B cell (primary cell): ENCODE data around the gene USP34. TPM values are rescaled to one million over a fixed set of nuclear protein-coding genes. Genes with fewer than 3 reads are reported as not detected.

Experiments used
- ATAC-seq: fragments of 200-7000 bp; cut with Tn5 transposase; one replicate; pipeline ENCODE4 v1.10.0; 2021; ENCODE audit warnings: low read depth, mild to moderate bottlenecking, moderate number of reproducible peaks, moderate library complexity
- CTCF ChIA-PET: fragments of 350-600 bp; sonication (Branson Sonifier 250); formaldehyde crosslinking; loops from one replicate; lab custom pipeline; 2021; ENCODE audit warnings: antibody characterized with exemption, inconsistent platforms; lab: Charles Lee
- POLR2A ChIA-PET: fragments of 350-600 bp; sonication (Branson Sonifier 250); formaldehyde crosslinking; loops from one replicate; lab custom pipeline; 2021; ENCODE audit warnings: antibody characterized with exemption; lab: Charles Lee
- DNase-seq: peaks from one replicate; pipeline ENCODE4 v3.0.0; 2013
- H2AFZ ChIP-seq: 2 replicates; pipeline ENCODE4 v1.6.1; 2012; ENCODE audit warnings: mild to moderate bottlenecking, low read depth, low read length; ENCODE audit not compliant: insufficient read depth, poor library complexity, severe bottlenecking
- H3K27ac ChIP-seq, 2 donors: 1 replicate in 1 of 2; 2 replicates in 1 of 2; pipeline ENCODE4 v1.5.1; 2012 to 2013; ENCODE audit warnings: low read length in 2 of 2, mild to moderate bottlenecking in 2 of 2, moderate library complexity in 1 of 2
- H3K27me3 ChIP-seq, 4 experiments: fragments of 200-600 bp in 1 of 4; sonication (generic) in 1 of 4; replicated peaks in 1 of 4; 1 replicate in 2 of 4; 2 replicates in 2 of 4; pipeline versions ENCODE4 v1.6.1 to v1.7.0; 2013 to 2016; ENCODE audit warnings: low read length in 3 of 4, mild to moderate bottlenecking in 2 of 4, mixed read lengths in 1 of 4, moderate library complexity in 1 of 4; ENCODE audit not compliant: insufficient read depth in 4 of 4, control insufficient read depth in 3 of 4; ENCODE audit errors: control extremely low read depth in 1 of 4
- H3K36me3 ChIP-seq, 2 experiments: replicated peaks in 1 of 2; 1 replicate in 1 of 2; 2 replicates in 1 of 2; pipeline versions ENCODE4 v1.6.1 to v1.7.1; 2013; ENCODE audit warnings: low read length in 1 of 2; ENCODE audit not compliant: insufficient read depth in 2 of 2, control insufficient read depth in 1 of 2; ENCODE audit errors: control extremely low read depth in 1 of 2, extremely low read depth in 1 of 2
- H3K4me1 ChIP-seq, 2 donors: fragments of 200-600 bp in 1 of 2; sonication (generic) in 1 of 2; 1 replicate in 1 of 2; 2 replicates in 1 of 2; pipeline versions ENCODE4 v1.5.1 to v1.6.1; 2013 to 2017; ENCODE audit warnings: low read length in 2 of 2; ENCODE audit not compliant: control insufficient read depth in 2 of 2, insufficient read depth in 2 of 2
- H3K4me2 ChIP-seq: replicated peaks from 2 replicates; pipeline ENCODE3; 2012; ENCODE audit warnings: mild to moderate bottlenecking, low read depth, low read length; ENCODE audit not compliant: poor library complexity, severe bottlenecking
- H3K4me3 ChIP-seq, 5 experiments: fragments of 200-600 bp in 1 of 5; sonication (generic) in 1 of 5; 1 replicate in 3 of 5; 2 replicates in 2 of 5; pipeline versions ENCODE4 v1.5.1 to v1.7.0; 2011 to 2016; ENCODE audit warnings: low read length in 4 of 5, mild to moderate bottlenecking in 4 of 5, low read depth in 2 of 5, control low read depth in 1 of 5, moderate library complexity in 1 of 5; ENCODE audit not compliant: insufficient read depth in 1 of 5; ENCODE audit errors: control extremely low read depth in 1 of 5, extremely low read depth in 1 of 5
- H3K79me2 ChIP-seq: fragments of 200-600 bp; sonication (generic); one replicate; pipeline ENCODE4 v1.6.0; 2016; ENCODE audit warnings: low read length; ENCODE audit not compliant: control insufficient read depth, insufficient read depth
- H3K9ac ChIP-seq: fragments of 200-600 bp; sonication (generic); 2 replicates; pipeline ENCODE4 v1.6.1; 2017; ENCODE audit warnings: mild to moderate bottlenecking, low read length, moderate library complexity
- H3K9me3 ChIP-seq, 3 donors: one replicate each; pipeline versions ENCODE4 v1.6.1 to v1.7.1; 2013; ENCODE audit warnings: low read length in 2 of 3; ENCODE audit not compliant: control insufficient read depth in 2 of 3, insufficient read depth in 1 of 3; ENCODE audit errors: control extremely low read depth in 1 of 3
- H4K20me1 ChIP-seq: 2 replicates; pipeline ENCODE4 v1.6.0; 2012; ENCODE audit warnings: mild to moderate bottlenecking, low read length; ENCODE audit not compliant: insufficient read depth, control insufficient read depth, poor library complexity, severe bottlenecking
- H3K27ac Mint-ChIP-seq: one replicate; pipeline ENCODE4 v1.8.0; 2021; ENCODE audit warnings: mixed read lengths
- H3K27me3 Mint-ChIP-seq: one replicate; pipeline ENCODE4 v1.8.0; 2021; ENCODE audit warnings: mixed read lengths
- H3K4me1 Mint-ChIP-seq: one replicate; pipeline ENCODE4 v1.8.0; 2021; ENCODE audit warnings: mixed read lengths
- H3K4me3 Mint-ChIP-seq: one replicate; pipeline ENCODE4 v1.8.0; 2021; ENCODE audit warnings: mixed read lengths
- H3K9me3 Mint-ChIP-seq: one replicate; pipeline ENCODE4 v1.8.0; 2022; ENCODE audit warnings: mixed read lengths; ENCODE audit not compliant: insufficient read depth
- EZH2 ChIP-seq: IDR thresholded peaks from 2 replicates; pipeline ENCODE4 v1.6.1; 2012; ENCODE audit warnings: borderline replicate concordance, low read depth, mild to moderate bottlenecking, moderate library complexity, low read length; ENCODE audit not compliant: insufficient read depth, poor library complexity, severe bottlenecking
- WGBS: methylation state at CpG from one replicate; pipeline ENCODE4 v1.1.5; 2013; ENCODE audit warnings: missing lambda C conversion rate; ENCODE audit not compliant: insufficient coverage; 5-methylcytosine and 5-hydroxymethylcytosine counted together
- intact Hi-C: fragments of 100-400 bp; cut with micrococcal nuclease; formaldehyde crosslinking; loops from one replicate; pipeline ENCODE4 v1.10.0; 2022
- polyA plus RNA-seq: library from polyadenylated mRNA; depleted of rRNA; stranded (reverse); fragments of >200 nt; gene quantifications from 2 replicates; pipeline ENCODE4 v1.2.3, GENCODE V29; 2012
- total RNA-seq, 2 donors: library from RNA; stranded (reverse); fragments of 120-200 nt in 1 of 2; gene quantifications; 1 replicate in 1 of 2; 2 replicates in 1 of 2; pipeline versions ENCODE4 v1.2.3 to v1.2.4, GENCODE V29; 2013 to 2022
- TF ChIP-seq, protein P1 (sequence below): fragments of 200-600 bp; IDR thresholded peaks from one replicate; pipeline ENCODE4 v1.8.0; 2022; ENCODE audit warnings: antibody characterized with exemption, mild to moderate bottlenecking

USP34 gene
- total and polyA plus RNA-seq, 2 donors (not counting 1 experiment from before 2014, with no cell fraction given), result 70.3 to 311 TPM

DNA sequence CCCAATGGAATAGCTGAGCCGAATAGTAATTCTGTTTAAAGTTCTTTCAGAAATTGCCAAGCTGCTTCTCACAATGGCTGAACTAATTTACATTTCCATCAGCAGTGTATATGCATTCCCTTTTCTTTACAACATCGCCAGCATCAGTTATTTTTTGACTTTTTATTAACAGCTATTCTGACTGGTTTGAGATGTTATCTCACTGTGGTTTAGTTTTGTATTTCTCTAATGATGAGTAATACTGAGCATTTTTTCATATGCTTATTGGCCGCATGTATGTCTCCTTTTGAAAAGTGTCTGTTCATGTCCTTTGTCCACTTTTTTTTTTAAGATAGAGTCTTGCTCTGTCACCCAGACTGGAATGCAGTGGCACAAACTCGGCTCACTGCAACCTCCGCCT lies 208.2 kb downstream of the USP34 start:
- Histone ChIP-seq H3K36me3 (peaks cover 16 to 42% of the 10 kb centered on the region in 2 experiments), H3K27ac (no peak overlapping the region), H3K4me1 (no peaks in the 10 kb centered on the region), H3K9me3 (no peaks in the 10 kb centered on the region), H3K9ac (no peak overlapping the region), H2AFZ (no peak overlapping the region), H3K27me3 (no peaks in the 10 kb centered on the region), H4K20me1 (no peaks in the 10 kb centered on the region), H3K4me2 (no peak overlapping the region), H3K79me2 (no peaks in the 10 kb centered on the region), H3K4me3 (no peak overlapping the region)
- H3K9me3 Mint-ChIP-seq, result no peaks in the 10 kb centered on the region
- no peaks in the 10 kb centered on the region for H3K27me3 Mint-ChIP-seq
- H3K4me3 Mint-ChIP-seq, result no peak overlapping the region
- WGBS, result 76% methylated on average over 3 of the region's 5 CpGs
- DNase-seq, result no peak
- intact Hi-C loops, result no loop called here
- CTCF ChIA-PET, result no interaction called here
- POLR2A ChIA-PET, result no interaction called here
- no peak for ATAC-seq
- no peaks in the 10 kb centered on the region for H3K4me1 Mint-ChIP-seq
- TF ChIP-seq EZH2, result no peak
- TF ChIP-seq, protein P1, sequence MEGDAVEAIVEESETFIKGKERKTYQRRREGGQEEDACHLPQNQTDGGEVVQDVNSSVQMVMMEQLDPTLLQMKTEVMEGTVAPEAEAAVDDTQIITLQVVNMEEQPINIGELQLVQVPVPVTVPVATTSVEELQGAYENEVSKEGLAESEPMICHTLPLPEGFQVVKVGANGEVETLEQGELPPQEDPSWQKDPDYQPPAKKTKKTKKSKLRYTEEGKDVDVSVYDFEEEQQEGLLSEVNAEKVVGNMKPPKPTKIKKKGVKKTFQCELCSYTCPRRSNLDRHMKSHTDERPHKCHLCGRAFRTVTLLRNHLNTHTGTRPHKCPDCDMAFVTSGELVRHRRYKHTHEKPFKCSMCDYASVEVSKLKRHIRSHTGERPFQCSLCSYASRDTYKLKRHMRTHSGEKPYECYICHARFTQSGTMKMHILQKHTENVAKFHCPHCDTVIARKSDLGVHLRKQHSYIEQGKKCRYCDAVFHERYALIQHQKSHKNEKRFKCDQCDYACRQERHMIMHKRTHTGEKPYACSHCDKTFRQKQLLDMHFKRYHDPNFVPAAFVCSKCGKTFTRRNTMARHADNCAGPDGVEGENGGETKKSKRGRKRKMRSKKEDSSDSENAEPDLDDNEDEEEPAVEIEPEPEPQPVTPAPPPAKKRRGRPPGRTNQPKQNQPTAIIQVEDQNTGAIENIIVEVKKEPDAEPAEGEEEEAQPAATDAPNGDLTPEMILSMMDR, result no peak
- no peak overlapping the region for H3K27ac Mint-ChIP-seq

DNA sequence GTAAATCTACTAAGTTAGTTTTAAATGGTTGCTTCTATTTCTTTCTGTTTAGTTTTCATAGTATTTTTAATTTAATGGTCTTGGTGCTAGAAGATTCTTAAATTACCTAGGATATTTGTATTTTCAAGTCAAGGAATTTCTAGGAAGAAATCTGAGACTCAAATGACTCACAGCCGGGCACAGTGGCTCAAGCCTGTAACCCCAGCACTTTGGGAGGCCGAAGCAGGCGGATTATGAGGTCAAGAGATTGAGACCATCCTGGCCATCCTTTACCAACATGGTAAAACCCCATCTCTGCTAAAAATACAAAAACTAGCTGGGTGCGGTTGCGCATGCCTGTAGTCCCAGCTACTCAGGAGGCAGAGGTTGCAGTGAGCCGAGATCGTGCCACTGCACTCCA lies 213.4 kb downstream of the USP34 start:
- H3K27ac ChIP-seq, result no peak overlapping the region
- no peaks in the 10 kb centered on the region for H3K79me2 ChIP-seq
- no peak overlapping the region for H3K27ac Mint-ChIP-seq
- no peak overlapping the region for H3K4me3 Mint-ChIP-seq
- no peaks in the 10 kb centered on the region for H3K27me3 ChIP-seq
- ATAC-seq, result no peak
- ChIA-PET POLR2A (no interaction called here), CTCF (no interaction called here)
- no peak overlapping the region for H3K9ac ChIP-seq
- H3K36me3 ChIP-seq, result peaks cover 18 to 56% of the 10 kb centered on the region in 2 experiments
- no peak overlapping the region for H2AFZ ChIP-seq
- no peaks in the 10 kb centered on the region for H3K9me3 ChIP-seq
- no peak overlapping the region for H3K4me3 ChIP-seq
- 100% methylated on average over 4 of the region's 7 CpGs for WGBS
- H3K4me2 ChIP-seq, result no peak overlapping the region
- no peaks in the 10 kb centered on the region for H3K27me3 Mint-ChIP-seq
- no peak for DNase-seq
- intact Hi-C loops, result no loop called here
- no peaks in the 10 kb centered on the region for H4K20me1 ChIP-seq
- TF ChIP-seq, protein P1, result no peak
- TF ChIP-seq EZH2, result no peak
- H3K4me1 ChIP-seq, result no peaks in the 10 kb centered on the region
- no peaks in the 10 kb centered on the region for H3K9me3 Mint-ChIP-seq
- no peaks in the 10 kb centered on the region for H3K4me1 Mint-ChIP-seq
